Natural killer cell treated with Interleukin-12 subunit alpha and Interleukin-12 subunit beta and Interleukin-15 and Interleukin-18, amount 100 ng/mL, for 72 hours (primary cell): ENCODE measurements around the gene IL17RB. TPM values are rescaled to one million over a fixed set of nuclear protein-coding genes. Genes with fewer than 3 reads are reported as not detected.

Experiments
- ATAC-seq, 2 donors: fragments of 150-1000 bp; cut with Tn5 transposase in 1 of 2; sonication (Bioruptor Pico), chemical (Tn5 transposase) in 1 of 2; 2 replicates each; pipeline ENCODE4 v1.10.0; 2021
- DNase-seq: peaks from one replicate; pipeline ENCODE4 v3.0.0; 2022; ENCODE audit warnings: low spot score
- H3K27ac Mint-ChIP-seq, 2 donors: 1 replicate in 1 of 2; 2 replicates in 1 of 2; pipeline ENCODE4 v1.8.0; 2022; ENCODE audit warnings: mixed read lengths in 2 of 2, mild to moderate bottlenecking in 1 of 2, moderate library complexity in 1 of 2
- H3K27me3 Mint-ChIP-seq, 2 donors: 1 replicate in 1 of 2; 2 replicates in 1 of 2; pipeline ENCODE4 v1.8.0; 2022; ENCODE audit warnings: mixed read lengths in 2 of 2
- H3K36me3 Mint-ChIP-seq: one replicate; pipeline ENCODE4 v1.8.0; 2022; ENCODE audit warnings: mixed read lengths
- H3K4me1 Mint-ChIP-seq, 2 donors: 1 replicate in 1 of 2; 2 replicates in 1 of 2; pipeline ENCODE4 v1.8.0; 2022; ENCODE audit warnings: low read depth in 2 of 2, mixed read lengths in 2 of 2, mild to moderate bottlenecking in 1 of 2
- H3K4me3 Mint-ChIP-seq: one replicate; pipeline ENCODE4 v1.8.0; 2022; ENCODE audit warnings: mixed read lengths
- H3K9me3 Mint-ChIP-seq: 2 replicates; pipeline ENCODE4 v1.8.0; 2022; ENCODE audit warnings: mixed read lengths
- total RNA-seq, 2 donors: library from RNA; stranded (reverse); gene quantifications; one replicate each; pipeline ENCODE4 v1.2.3, GENCODE V29; 2022

The IL17RB gene
- total RNA-seq, 2 donors from 2014 or later = 1.2 to 2.7 TPM

DNA sequence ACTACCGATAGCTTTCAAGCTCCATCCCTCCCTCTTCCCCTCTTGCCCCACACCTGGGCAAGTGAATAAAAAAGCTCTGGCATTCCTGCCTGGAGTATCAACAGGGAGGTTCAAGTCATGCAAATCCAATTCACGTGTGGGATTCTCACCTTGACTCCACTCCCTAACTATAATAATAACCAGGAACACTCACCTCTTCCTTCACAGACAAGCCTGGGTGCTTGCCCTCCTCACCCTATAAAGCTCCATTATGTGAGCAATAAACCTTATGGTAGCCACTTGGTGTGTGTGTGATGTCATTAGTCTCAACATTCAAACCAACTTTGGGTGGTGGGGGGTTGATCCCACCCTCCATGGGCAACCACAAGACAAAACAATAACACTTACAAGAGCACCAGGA lies 16.8 kb upstream of the IL17RB start:
- DNase-seq (no peak), ATAC-seq (no peak)
- Mint-ChIP-seq H3K4me1 (no peaks in the 10 kb centered on the region), H3K9me3 (no peaks in the 10 kb centered on the region), H3K27me3 (peaks cover 7 to 21% of the 10 kb centered on the region in 2 donors), H3K36me3 (no peaks in the 10 kb centered on the region), H3K27ac (no peak overlapping the region), H3K4me3 (no peak overlapping the region)

DNA sequence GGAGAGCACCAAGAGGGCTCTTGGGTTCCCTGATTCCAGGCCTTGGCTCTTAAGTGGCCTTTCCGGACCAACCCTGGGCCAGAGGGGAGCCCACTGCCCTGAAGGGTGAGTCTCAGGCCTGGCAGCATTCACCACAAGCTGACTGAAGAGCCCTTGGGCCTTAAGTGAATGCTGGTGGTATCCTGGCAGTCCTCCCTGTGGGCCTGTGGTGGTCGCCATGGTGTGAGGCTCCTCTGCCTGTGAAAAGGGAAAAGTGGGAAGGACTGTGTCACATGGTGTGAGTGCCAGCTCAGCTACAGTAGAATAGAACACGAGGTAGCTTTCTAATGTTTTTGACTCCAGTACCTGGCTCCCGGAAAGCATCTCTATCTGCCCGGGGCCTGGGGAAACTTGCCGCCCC lies 15.4 kb upstream of the IL17RB start:
- Mint-ChIP-seq H3K27ac (no peak overlapping the region), H3K27me3 (peaks cover 3 to 10% of the 10 kb centered on the region in 2 donors), H3K9me3 (no peaks in the 10 kb centered on the region), H3K36me3 (no peaks in the 10 kb centered on the region), H3K4me3 (no peak overlapping the region), H3K4me1 (no peaks in the 10 kb centered on the region)
- DNase-seq (no peak), ATAC-seq (no peak)

DNA sequence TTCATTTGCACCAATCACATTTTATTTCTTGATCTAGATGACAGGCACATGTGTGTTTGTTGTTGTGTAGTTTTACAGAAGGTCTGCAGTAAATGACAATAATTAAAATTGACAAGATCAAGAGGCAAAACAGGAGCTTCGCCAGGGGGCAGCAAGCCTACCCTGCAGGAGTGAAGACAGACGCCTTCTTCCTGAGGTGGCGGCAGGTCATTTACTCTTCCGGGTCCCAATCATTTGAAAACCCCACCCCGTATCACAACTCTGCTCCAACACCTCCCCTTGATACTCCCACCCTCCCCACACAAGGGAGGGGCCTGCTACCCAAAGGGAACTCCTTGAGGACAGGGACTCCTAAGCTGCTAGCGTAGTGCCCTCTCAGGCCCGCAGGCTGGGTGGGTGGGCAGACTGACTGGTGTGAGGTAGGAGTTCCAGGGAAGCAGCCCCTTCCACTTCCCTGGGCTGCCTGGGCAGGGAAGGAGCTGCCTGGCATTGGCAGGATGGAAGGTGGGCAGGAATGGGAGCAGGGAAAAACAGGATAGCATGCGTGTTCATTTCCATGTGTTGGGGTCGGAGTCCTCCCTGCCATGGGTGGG lies 13.2 kb upstream of the IL17RB start:
- Mint-ChIP-seq H3K36me3 (no peaks in the 10 kb centered on the region), H3K9me3 (no peaks in the 10 kb centered on the region), H3K27ac (no peak overlapping the region), H3K4me3 (no peak overlapping the region), H3K27me3 (no peaks in the 10 kb centered on the region), H3K4me1 (peaks cover 0 to 3% of the 10 kb centered on the region in 2 donors)
- DNase-seq (no peak), ATAC-seq (no peak)

DNA sequence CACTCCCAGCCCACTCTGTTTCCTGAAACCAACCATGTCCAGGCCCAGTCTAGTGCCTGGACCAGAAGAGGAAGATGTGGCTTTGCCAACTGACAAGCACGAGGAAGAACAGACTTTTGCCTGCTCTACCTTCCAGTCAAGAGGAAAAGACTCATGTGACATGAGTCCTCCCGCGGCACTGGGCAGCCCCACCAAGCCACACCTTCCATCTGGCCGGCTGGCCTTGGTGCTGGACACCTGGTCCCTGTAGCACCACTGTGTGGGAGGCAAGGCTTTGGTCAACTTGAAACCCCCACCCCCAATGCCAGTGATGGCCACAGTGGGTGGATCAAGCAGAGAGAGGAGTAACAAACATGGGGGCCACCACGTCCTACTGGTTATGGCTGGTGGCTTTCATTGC lies 12.7 kb upstream of the IL17RB start:
- H3K9me3 Mint-ChIP-seq = no peaks in the 10 kb centered on the region
- no peaks in the 10 kb centered on the region for H3K36me3 Mint-ChIP-seq
- ATAC-seq (no peak), DNase-seq (no peak)
- no peak overlapping the region for H3K4me3 Mint-ChIP-seq
- peaks cover 0 to 3% of the 10 kb centered on the region in 2 donors for H3K4me1 Mint-ChIP-seq
- no peaks in the 10 kb centered on the region for H3K27me3 Mint-ChIP-seq
- no peak overlapping the region for H3K27ac Mint-ChIP-seq

DNA sequence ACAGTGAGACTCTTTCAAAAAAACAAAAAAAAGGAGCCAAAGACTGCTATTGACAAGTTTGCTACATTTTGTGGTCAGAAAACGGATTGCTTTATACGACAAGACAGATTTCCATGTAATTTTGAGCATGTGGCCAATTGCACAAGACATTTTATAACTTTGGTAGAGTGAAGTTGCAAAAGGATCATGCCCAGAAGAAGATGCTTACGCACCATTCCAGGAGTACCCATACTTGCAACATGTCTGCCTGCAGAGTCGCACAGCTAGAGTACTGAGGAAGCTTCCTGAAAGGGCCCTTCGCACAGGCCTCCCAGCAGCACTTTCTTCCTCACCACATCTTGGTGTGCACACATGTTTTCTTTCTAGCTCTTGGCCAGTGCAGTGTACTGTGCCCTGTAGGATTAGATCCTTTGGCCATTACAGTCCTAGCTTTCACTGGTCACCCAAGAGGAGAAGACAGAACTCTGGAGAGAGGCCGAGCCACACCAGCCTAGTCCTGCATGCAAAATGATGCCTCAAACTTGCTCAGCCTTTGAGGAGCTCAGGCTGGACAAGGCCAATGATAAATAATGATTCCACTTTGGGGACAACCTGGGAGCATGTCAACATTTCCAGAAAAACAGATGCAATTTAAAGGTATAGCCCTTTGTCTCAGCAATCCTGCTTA lies 11.8 kb upstream of the IL17RB start:
- no peak for DNase-seq
- ATAC-seq = no peak
- no peaks in the 10 kb centered on the region for H3K27me3 Mint-ChIP-seq
- no peak overlapping the region for H3K4me3 Mint-ChIP-seq
- H3K9me3 Mint-ChIP-seq = no peaks in the 10 kb centered on the region
- peaks cover 0 to 3% of the 10 kb centered on the region in 2 donors for H3K4me1 Mint-ChIP-seq
- no peaks in the 10 kb centered on the region for H3K36me3 Mint-ChIP-seq
- no peak overlapping the region for H3K27ac Mint-ChIP-seq

DNA sequence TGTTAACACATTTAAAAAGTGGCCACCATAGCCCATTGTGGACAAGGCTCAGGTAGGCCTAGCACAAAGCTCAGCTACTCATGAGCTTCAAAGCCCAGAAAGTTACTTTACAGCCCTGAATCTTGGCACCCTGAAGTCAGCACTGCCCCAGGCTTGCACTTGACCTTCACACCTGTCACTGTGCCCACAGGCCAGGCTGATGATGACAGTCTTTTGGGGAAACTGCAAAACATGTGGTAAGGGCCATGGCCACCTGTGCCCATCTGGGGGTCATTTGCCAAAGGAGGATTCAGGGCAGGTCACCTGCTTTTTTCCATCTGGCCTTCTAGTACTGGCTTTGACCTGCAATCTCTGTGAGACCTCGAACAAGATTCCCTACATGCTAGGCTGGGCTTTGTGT lies 11.1 kb upstream of the IL17RB start:
- Mint-ChIP-seq H3K4me3 (no peak overlapping the region), H3K9me3 (no peaks in the 10 kb centered on the region), H3K36me3 (no peaks in the 10 kb centered on the region), H3K27me3 (no peaks in the 10 kb centered on the region), H3K27ac (no peak overlapping the region), H3K4me1 (peaks cover 0 to 3% of the 10 kb centered on the region in 2 donors)
- DNase-seq = no peak
- ATAC-seq = no peak

DNA sequence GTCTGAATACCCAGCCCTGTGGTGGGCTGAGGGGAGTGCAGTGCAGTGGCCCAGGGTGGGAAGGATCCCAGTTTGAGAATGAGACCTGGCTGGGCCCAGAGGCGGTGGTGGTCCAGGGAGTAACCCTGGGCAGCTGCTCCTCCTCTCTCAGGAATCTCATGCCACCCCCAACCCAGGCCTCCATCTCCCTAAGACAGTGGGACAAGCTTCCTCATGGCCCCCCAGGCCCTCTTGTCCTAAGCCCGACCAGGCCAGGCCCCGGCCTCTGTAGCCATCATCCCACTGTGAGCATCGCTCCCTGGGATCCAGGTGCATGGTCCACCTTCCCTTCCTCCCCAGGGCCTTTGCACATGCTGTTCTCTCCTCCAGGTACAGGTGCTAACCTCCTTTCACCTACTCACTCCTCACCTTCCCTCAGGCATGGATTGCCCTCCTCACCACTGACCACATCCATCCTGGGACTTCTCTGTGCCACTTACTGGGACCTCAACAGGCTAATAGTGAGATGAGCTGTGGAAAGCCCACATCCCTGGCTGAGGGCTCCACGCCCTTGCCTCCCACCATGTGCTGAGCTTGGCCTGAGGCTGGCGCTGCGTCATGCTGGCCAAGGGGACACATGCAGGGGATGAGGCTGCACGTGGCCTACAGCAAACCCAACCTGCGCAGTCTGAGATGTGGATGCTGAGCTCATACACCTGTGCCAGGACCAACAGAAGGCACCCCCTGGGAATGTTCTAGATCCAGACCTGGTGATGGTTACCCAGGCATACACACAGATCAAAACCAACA lies 10.1 kb upstream of the IL17RB start:
- Mint-ChIP-seq H3K4me3 (no peak overlapping the region), H3K9me3 (no peaks in the 10 kb centered on the region), H3K4me1 (peaks cover 0 to 3% of the 10 kb centered on the region in 2 donors), H3K27ac (no peak overlapping the region), H3K36me3 (no peaks in the 10 kb centered on the region), H3K27me3 (no peaks in the 10 kb centered on the region)
- DNase-seq (no peak), ATAC-seq (no peak)

DNA sequence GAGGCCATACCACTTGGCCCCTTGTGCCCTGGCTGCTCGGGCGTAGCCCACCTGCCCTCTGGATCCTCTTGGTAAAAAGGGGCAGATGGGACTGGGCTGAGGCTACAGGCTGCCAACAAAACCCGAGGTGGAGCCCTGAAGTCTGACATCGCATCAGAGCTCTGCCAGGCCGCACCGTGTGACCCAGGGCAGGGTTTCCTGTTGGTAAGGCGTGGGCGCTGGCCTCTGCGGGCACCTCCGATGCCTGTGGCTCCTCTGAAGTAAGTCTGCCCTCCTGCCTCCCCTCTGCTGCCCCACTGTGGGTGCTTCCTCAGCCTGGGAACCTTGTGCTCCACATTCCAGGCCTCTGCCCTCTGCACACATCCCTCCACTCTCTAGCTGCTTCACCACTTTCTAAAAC lies 9.0 kb upstream of the IL17RB start:
- no peak for ATAC-seq

DNA sequence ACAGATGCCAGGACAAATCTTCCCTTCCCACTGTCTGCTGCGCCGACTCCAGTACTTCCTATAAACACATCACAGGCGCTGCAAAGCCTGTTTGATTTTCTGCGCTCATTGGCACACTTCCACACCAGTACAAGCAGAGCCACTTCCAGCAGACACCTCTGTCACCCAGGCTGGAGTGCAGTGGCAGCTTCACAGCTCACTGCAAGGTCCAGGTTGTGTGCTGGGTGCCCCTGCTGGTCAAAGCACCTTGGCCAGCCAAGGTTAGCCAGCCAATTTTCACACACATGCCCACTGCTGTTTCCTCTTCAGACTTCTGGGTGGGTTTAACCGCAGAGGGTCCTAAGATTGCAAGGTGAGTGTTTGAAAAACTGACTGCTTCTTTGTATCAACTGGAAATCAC lies 5.1 kb upstream of the IL17RB start:
- DNase-seq (no peak), ATAC-seq (no peak)
- Mint-ChIP-seq H3K27me3 (peaks cover 17% of the 10 kb centered on the region in 2 donors), H3K27ac (no peak overlapping the region), H3K4me3 (no peak overlapping the region), H3K4me1 (peaks cover 0 to 3% of the 10 kb centered on the region in 2 donors), H3K36me3 (no peaks in the 10 kb centered on the region), H3K9me3 (no peaks in the 10 kb centered on the region)

More for the DNA sequence above, 9.0 kb upstream of the IL17RB start:
- Mint-ChIP-seq H3K9me3 (no peaks in the 10 kb centered on the region), H3K27ac (no peak overlapping the region), H3K4me1 (peaks cover 0 to 3% of the 10 kb centered on the region in 2 donors), H3K27me3 (no peaks in the 10 kb centered on the region), H3K4me3 (no peak overlapping the region), H3K36me3 (no peaks in the 10 kb centered on the region)
- DNase-seq = no peak

DNA sequence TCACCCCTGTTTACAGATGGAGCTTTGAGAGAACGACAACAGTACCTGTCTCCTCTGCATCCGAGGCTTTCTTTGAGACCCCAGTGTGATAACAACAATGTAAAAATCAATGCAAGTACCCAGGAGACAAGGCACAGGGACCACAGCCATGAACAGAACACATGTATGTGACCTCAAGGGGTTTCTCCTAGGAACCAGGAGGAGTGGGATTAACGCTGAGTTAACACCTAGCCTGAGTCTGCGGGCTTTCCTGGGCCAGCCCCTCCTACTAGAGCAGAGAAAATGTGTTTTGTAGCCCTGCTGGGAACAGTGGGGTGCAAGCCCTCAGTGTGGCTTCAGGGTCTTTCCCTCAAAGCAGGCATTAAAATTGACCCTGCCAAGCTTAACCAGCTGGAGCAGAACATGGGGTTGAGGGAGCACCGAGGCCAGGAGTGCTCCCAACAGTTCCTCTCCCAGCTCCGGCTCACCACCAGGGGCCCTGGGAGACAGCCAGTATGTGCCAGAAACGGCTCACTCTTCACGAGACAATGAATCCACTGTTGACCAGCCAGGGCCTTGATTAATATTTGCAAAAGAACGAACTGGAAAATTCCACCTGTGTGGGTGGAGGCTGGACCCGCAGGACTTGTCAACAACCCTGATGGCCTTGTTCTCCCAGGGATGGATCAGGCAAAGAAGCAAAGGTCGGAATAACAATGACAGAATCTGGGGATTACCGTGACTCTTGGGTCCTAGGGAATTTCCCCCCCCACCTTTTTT lies 3.8 kb upstream of the IL17RB start:
- no peaks in the 10 kb centered on the region for H3K9me3 Mint-ChIP-seq
- no peaks in the 10 kb centered on the region for H3K36me3 Mint-ChIP-seq

DNA sequence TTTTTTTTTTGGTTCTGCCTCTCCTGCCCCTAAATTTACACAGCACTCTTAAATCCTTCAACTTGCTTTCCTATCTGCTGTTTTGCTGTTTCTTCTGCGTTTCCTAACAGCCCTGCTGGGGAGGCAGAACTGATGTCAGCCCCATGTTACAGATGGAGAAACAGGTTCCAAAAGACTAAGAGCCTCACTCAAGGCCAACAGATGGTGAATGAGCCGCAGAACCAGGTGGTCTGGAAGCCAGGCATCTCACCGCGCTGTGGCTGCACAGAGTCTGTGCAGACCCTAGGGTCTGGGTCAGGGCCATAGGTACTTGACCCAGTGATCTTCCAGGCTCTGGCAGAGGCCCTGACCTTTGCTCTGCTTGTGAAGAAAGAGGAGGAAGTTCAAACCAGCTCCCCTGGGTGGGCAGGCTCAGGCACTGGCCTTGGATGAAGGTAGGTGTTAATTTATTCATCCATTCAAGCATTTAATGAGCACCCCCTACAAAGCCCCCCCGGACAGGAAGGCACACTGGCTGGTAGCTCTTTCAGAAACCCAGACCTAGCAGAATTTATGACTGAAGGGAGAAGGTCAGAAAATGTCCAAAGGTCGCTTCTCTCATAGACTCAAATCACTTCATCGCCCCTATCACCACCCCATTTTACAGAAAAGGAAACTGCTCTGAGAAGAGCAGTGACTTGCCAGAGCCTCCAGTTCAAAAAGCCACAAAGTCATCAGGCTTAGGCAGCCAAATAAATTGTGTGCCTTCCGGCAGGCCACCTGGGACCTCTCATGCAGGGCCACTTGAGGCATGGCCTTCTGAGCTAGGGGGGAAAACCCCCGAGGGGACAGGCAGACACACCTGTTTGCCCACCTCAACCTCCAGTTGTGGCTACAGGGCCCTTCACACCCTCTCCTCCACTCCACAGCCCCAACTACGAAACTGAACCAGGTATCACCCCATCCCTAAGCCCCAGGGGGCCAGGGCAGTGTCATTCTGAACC lies 2.9 kb upstream of the IL17RB start:
- ATAC-seq = no peak
- no peak for DNase-seq
- Mint-ChIP-seq H3K27me3 (peaks cover 20 to 26% of the 10 kb centered on the region in 2 donors), H3K36me3 (no peaks in the 10 kb centered on the region), H3K4me1 (no peaks in the 10 kb centered on the region), H3K4me3 (no peak overlapping the region), H3K27ac (no peak overlapping the region), H3K9me3 (no peaks in the 10 kb centered on the region)

More for the DNA sequence above, 3.8 kb upstream of the IL17RB start:
- ATAC-seq (no peak), DNase-seq (no peak)
- H3K4me3 Mint-ChIP-seq = no peak overlapping the region
- H3K4me1 Mint-ChIP-seq = peaks cover 0 to under 1% of the 10 kb centered on the region in 2 donors
- H3K27ac Mint-ChIP-seq = no peak overlapping the region
- peaks cover 17 to 25% of the 10 kb centered on the region in 2 donors for H3K27me3 Mint-ChIP-seq

DNA sequence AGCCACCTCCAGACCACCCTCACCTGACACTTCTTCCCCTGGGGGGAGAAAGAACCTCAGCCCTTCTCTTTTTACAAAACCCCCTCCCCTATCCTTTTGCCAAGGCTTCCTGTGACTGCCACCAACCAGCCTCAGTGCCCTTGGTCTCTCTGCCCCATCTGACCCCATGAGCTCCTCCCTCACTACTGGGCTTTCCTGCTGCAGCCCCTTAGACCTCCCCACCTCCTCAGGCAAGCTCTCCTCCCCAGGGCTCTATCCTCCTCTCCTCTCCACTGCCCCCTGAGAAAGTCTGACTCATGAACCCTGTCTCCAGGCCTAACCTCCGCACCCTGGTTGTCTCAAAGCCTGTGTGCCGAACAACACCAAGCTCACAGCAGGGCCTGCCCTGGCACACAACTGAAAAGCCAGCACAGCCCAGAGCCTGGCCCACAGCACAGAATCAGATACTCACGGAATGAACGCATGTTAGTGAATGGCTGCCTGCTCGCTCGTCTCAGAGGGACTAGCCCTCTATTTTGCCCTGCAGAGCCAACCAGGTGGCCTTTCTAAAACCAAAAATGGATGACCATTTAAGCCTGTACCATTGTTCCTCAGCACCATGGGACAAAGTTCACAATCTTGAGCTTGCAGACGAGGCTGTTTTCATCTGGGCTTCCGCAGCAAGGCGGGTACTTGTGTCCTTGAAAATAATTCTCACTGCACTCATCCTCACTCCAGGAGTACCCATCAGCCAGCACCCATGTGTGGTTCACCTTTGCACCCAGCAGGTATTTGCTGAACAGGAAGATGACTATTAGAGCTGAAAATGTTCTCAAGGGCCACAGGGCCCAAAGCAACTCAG lies 1.9 kb upstream of the IL17RB start:
- no peaks in the 10 kb centered on the region for H3K9me3 Mint-ChIP-seq
- peak in 1 of 2 donors; percentile 8 for ATAC-seq
- DNase-seq = no peak
- H3K27ac Mint-ChIP-seq = no peak overlapping the region
- H3K4me3 Mint-ChIP-seq = peak overlapping the region; percentile 9
- no peaks in the 10 kb centered on the region for H3K4me1 Mint-ChIP-seq
- peaks cover 27 to 32% of the 10 kb centered on the region in 2 donors for H3K27me3 Mint-ChIP-seq
- no peaks in the 10 kb centered on the region for H3K36me3 Mint-ChIP-seq
